Measurements from ENCODE around the gene TCFL5.

The TCFL5 gene

GRCh38 chr20:62834967-62835730 lies 26.5 kb downstream of the TCFL5 start:
- no peak for DNase-seq (ENCODE audit: low read depth)

GRCh38 chr20:62832951-62833391 lies 28.7 kb downstream of the TCFL5 start:
- no peak for DNase-seq (ENCODE audit: low read depth)
- H3K4me3 ChIP-seq (ENCODE audit: low read depth, low read length), result no peak overlapping the region
- TF ChIP-seq CTCF (IDR thresholded peaks at IDR 0.05; ENCODE audit: insufficient read depth, low read depth, low read length, missing control alignments), result no peak

More at GRCh38 chr20:62834967-62835730, 26.5 kb downstream of the TCFL5 start:
- H3K4me3 ChIP-seq (ENCODE audit: low read depth, low read length), result no peak overlapping the region
- TF ChIP-seq CTCF (IDR thresholded peaks at IDR 0.05; ENCODE audit: insufficient read depth, low read depth, low read length, missing control alignments), result no peak

GRCh38 chr20:62832212-62832922 lies 29.3 kb downstream of the TCFL5 start:
- DNase-seq (ENCODE audit: low read depth), result peak; percentile 67
- no peak overlapping the region for H3K4me3 ChIP-seq (ENCODE audit: low read depth, low read length)
- TF ChIP-seq CTCF (IDR thresholded peaks at IDR 0.05; ENCODE audit: insufficient read depth, low read depth, low read length, missing control alignments), result no peak

GRCh38 chr20:62831854-62832211 lies 29.8 kb downstream of the TCFL5 start:
- DNase-seq (ENCODE audit: low read depth), result no peak
- H3K4me3 ChIP-seq (ENCODE audit: low read depth, low read length), result no peak overlapping the region
- TF ChIP-seq CTCF (IDR thresholded peaks at IDR 0.05; ENCODE audit: insufficient read depth, low read depth, low read length, missing control alignments), result no peak

- no peak for TF ChIP-seq CTCF (IDR thresholded peaks at IDR 0.05; ENCODE audit: insufficient read depth, low read depth, low read length, missing control alignments)
- no peak for DNase-seq (ENCODE audit: low read depth)
Measured at GRCh38 chr20:62831361-62831788, 30.2 kb downstream of the TCFL5 start.

GRCh38 chr20:62830821-62831220 lies 30.8 kb downstream of the TCFL5 start:
- DNase-seq (ENCODE audit: low read depth), result no peak
- no peak overlapping the region for H3K4me3 ChIP-seq (ENCODE audit: low read depth, low read length)
- TF ChIP-seq CTCF (IDR thresholded peaks at IDR 0.05; ENCODE audit: insufficient read depth, low read depth, low read length, missing control alignments), result no peak

More at GRCh38 chr20:62831361-62831788, 30.2 kb downstream of the TCFL5 start:
- H3K4me3 ChIP-seq (ENCODE audit: low read depth, low read length), result no peak overlapping the region

Measured in GM12865 (cell line).